Esophagus squamous epithelium (tissue), 4 donors: Measurements from ENCODE around the gene SSBP1.

Experiments used
- CTCF ChIP-seq, 6 experiments: fragments of 450-650 bp in 4 of 6; fragments of 200-600 bp in 2 of 6; sonication (generic) in 2 of 6; IDR thresholded peaks; one replicate each; pipeline ENCODE4 v1.5.1; 2016 to 2019; ENCODE audit warnings: antibody characterized with exemption in 6 of 6, mild to moderate bottlenecking in 4 of 6, moderate library complexity in 4 of 6
- POLR2A ChIP-seq, 4 donors: fragments of 450-650 bp; IDR thresholded peaks; one replicate each; pipeline ENCODE4 v1.6.1; 2017; ENCODE audit warnings: antibody characterized with exemption in 4 of 4, mild to moderate bottlenecking in 4 of 4, moderate library complexity in 3 of 4

- TF ChIP-seq CTCF (IDR thresholded peaks at IDR 0.05), result no peak
- no peak for TF ChIP-seq POLR2A (IDR thresholded peaks at IDR 0.05)
Observed at GRCh38 chr7:141697211-141697871, 40.8 kb upstream of the SSBP1 start.
